Tibial nerve (tissue), 4 donors: ENCODE data around the gene RSBN1L. TPM values are rescaled to one million over a fixed set of nuclear protein-coding genes. Genes with fewer than 3 reads are reported as not detected.
"Not testable (repeated sequence)": the region's sequence is repeated elsewhere in the genome, so short reads cannot be mapped to it uniquely, and the experiment has no call there.

Experiments
- DNase-seq, 2 donors: peaks; one replicate each; pipeline ENCODE4 v3.0.0-alpha.2; 2019; ENCODE audit warnings: low spot score in 2 of 2
- H3K27ac ChIP-seq, 4 donors: fragments of 200-600 bp; sonication (generic) in 3 of 4; one replicate each; pipeline ENCODE4 v1.5.1; 2017 to 2019; ENCODE audit warnings: mild to moderate bottlenecking in 1 of 4
- H3K27me3 ChIP-seq, 2 donors: fragments of 200-600 bp; sonication (generic) in 1 of 2; one replicate each; pipeline versions ENCODE4 v1.5.1 to v1.6.0; 2017 to 2019
- H3K36me3 ChIP-seq, 3 donors: fragments of 200-600 bp; sonication (generic); one replicate each; pipeline ENCODE4 v1.5.1; 2018 to 2019
- H3K4me1 ChIP-seq, 4 donors: fragments of 200-600 bp; sonication (generic) in 3 of 4; one replicate each; pipeline ENCODE4 v1.5.1; 2017 to 2019
- H3K4me3 ChIP-seq, 4 donors: fragments of 200-600 bp; sonication (generic) in 3 of 4; one replicate each; pipeline ENCODE4 v1.5.1; 2017 to 2019; ENCODE audit warnings: mild to moderate bottlenecking in 1 of 4, moderate library complexity in 1 of 4
- H3K9me3 ChIP-seq, 4 donors: fragments of 200-600 bp; sonication (generic) in 3 of 4; one replicate each; pipeline ENCODE4 v1.5.1; 2017 to 2019
- CTCF ChIP-seq, 5 experiments: fragments of 200-600 bp in 3 of 5; fragments of 450-650 bp in 2 of 5; sonication (generic) in 3 of 5; IDR thresholded peaks; one replicate each; pipeline ENCODE4 v1.5.1; 2016 to 2019; ENCODE audit warnings: antibody characterized with exemption in 5 of 5, mild to moderate bottlenecking in 3 of 5, moderate library complexity in 2 of 5
- EP300 ChIP-seq, 2 donors: sonication (generic); formaldehyde crosslinking; IDR thresholded peaks; one replicate each; pipeline ENCODE4 v1.6.1; 2017; ENCODE audit warnings: antibody characterized with exemption in 2 of 2, mild to moderate bottlenecking in 1 of 2
- POLR2A ChIP-seq, 2 donors: fragments of 450-650 bp; IDR thresholded peaks; one replicate each; pipeline ENCODE4 v1.6.1; 2017; ENCODE audit warnings: antibody characterized with exemption in 2 of 2, mild to moderate bottlenecking in 2 of 2, moderate library complexity in 2 of 2
- WGBS, 2 donors: methylation state at CpG; one replicate each; pipeline ENCODE4 v1.1.5; 2018; 5-methylcytosine and 5-hydroxymethylcytosine counted together
- total RNA-seq, 4 donors: library from RNA; depleted of rRNA; stranded (reverse); fragments of >200 nt; gene quantifications; one replicate each; pipeline ENCODE4 v1.1.0, GENCODE V29; 2016

The RSBN1L gene
- total RNA-seq, 4 donors from 2014 or later = 15.6 to 33.9 (median 29.1) TPM

- H3K36me3 ChIP-seq = peaks cover 0 to 47% (median under 1%) of the 10 kb centered on the region in 3 donors
- no peak overlapping the region for H3K4me3 ChIP-seq
- H3K27me3 ChIP-seq = no peaks in the 10 kb centered on the region
- no peaks in the 10 kb centered on the region for H3K9me3 ChIP-seq
- no peak overlapping the region for H3K27ac ChIP-seq
- no peak for DNase-seq
- WGBS, 2 donors = 77 to 84% methylated on average over 3 of the region's 3 CpGs
- no peak for TF ChIP-seq CTCF (IDR thresholded peaks at IDR 0.05)
- TF ChIP-seq POLR2A (IDR thresholded peaks at IDR 0.05) = no peak
- no peak for TF ChIP-seq EP300 (IDR thresholded peaks at IDR 0.05)
- H3K4me1 ChIP-seq = no peaks in the 10 kb centered on the region
Observed at GRCh38 chr7:77783545-77783944, 87.3 kb downstream of the RSBN1L start.

- H3K4me1 ChIP-seq, H3K4me3 ChIP-seq, H3K9me3 ChIP-seq, DNase-seq, H3K27me3 ChIP-seq, H3K27ac ChIP-seq: not testable (repeated sequence)
- peaks cover 0 to 42% (median 0%) of the 10 kb centered on the region in 3 donors for H3K36me3 ChIP-seq
- 95 to 96% methylated on average over 10 of the region's 10 CpGs for WGBS, 2 donors
Observed at GRCh38 chr7:77784426-77784825, 88.2 kb downstream of the RSBN1L start.

- WGBS, 2 donors = 94 to 95% methylated on average over 2 to 3 of the region's 3 CpGs
- Histone ChIP-seq H3K27me3 (no peaks in the 10 kb centered on the region), H3K4me1 (no peaks in the 10 kb centered on the region), H3K27ac (no peak overlapping the region), H3K36me3 (peaks cover 0 to 38% (median 0%) of the 10 kb centered on the region in 3 donors), H3K4me3 (no peak overlapping the region), H3K9me3 (no peaks in the 10 kb centered on the region)
- DNase-seq = no peak
- TF ChIP-seq POLR2A (IDR thresholded peaks at IDR 0.05) (no peak), CTCF (IDR thresholded peaks at IDR 0.05) (no peak), EP300 (IDR thresholded peaks at IDR 0.05) (no peak)
Observed at GRCh38 chr7:77786018-77786417, 89.8 kb downstream of the RSBN1L start.

- Histone ChIP-seq H3K36me3 (peaks cover 0 to 35% (median 0%) of the 10 kb centered on the region in 3 donors), H3K4me3 (no peak overlapping the region), H3K9me3 (no peaks in the 10 kb centered on the region), H3K27ac (no peak overlapping the region), H3K4me1 (no peaks in the 10 kb centered on the region), H3K27me3 (no peaks in the 10 kb centered on the region)
- no peak for DNase-seq
- TF ChIP-seq POLR2A (IDR thresholded peaks at IDR 0.05) = no peak
Observed at GRCh38 chr7:77786741-77787140, 90.5 kb downstream of the RSBN1L start.

- no peak overlapping the region for H3K4me3 ChIP-seq
- no peaks in the 10 kb centered on the region for H3K4me1 ChIP-seq
- no peaks in the 10 kb centered on the region for H3K9me3 ChIP-seq
- TF ChIP-seq CTCF (IDR thresholded peaks at IDR 0.05) (no peak), POLR2A (IDR thresholded peaks at IDR 0.05) (no peak), EP300 (IDR thresholded peaks at IDR 0.05) (no peak)
- H3K27ac ChIP-seq = no peak overlapping the region
- 97 to 98% methylated on average over 2 of the region's 2 CpGs for WGBS, 2 donors
- H3K27me3 ChIP-seq = no peaks in the 10 kb centered on the region
- no peak for DNase-seq
- H3K36me3 ChIP-seq = peaks cover 0 to 30% (median 0%) of the 10 kb centered on the region in 3 donors
Observed at GRCh38 chr7:77788327-77788902, 92.2 kb downstream of the RSBN1L start.

GRCh38 chr7:77791336-77791735 is 95.1 kb downstream of the RSBN1L start:
- TF ChIP-seq EP300 (IDR thresholded peaks at IDR 0.05) (no peak), POLR2A (IDR thresholded peaks at IDR 0.05) (no peak), CTCF (IDR thresholded peaks at IDR 0.05) (no peak)
- Histone ChIP-seq H3K27ac (no peak overlapping the region), H3K36me3 (peaks cover 0 to 32% (median 0%) of the 10 kb centered on the region in 3 donors), H3K4me1 (peaks cover 0 to 14% (median under 1%) of the 10 kb centered on the region in 4 donors), H3K4me3 (no peak overlapping the region), H3K9me3 (no peaks in the 10 kb centered on the region), H3K27me3 (no peaks in the 10 kb centered on the region)
- WGBS, 2 donors = 70% methylated on average over 6 of the region's 6 CpGs
- DNase-seq = no peak
